Progenitor cell of endocrine pancreas (in vitro differentiated cells): ENCODE measurements around the gene TNRC6B. TPM values are rescaled to one million over a fixed set of nuclear protein-coding genes. Genes with fewer than 3 reads are reported as not detected.
A peak's percentile ranks its signal among the peaks of the same experiment; 100 is the strongest.

ENCODE experiments used
- DNase-seq: peaks from one replicate; pipeline ENCODE4 v3.0.0; 2021; ENCODE audit warnings: low spot score; ENCODE audit not compliant: unreplicated experiment
- H3K27ac Mint-ChIP-seq: 2 replicates; pipeline ENCODE4 v1.8.0; 2021; ENCODE audit warnings: mild to moderate bottlenecking, moderate library complexity, mixed read lengths
- H3K27me3 Mint-ChIP-seq: 2 replicates; pipeline ENCODE4 v1.8.0; 2021; ENCODE audit warnings: mixed read lengths
- H3K36me3 Mint-ChIP-seq: 2 replicates; pipeline ENCODE4 v1.8.0; 2022; ENCODE audit warnings: mixed read lengths; ENCODE audit not compliant: insufficient read depth
- H3K4me1 Mint-ChIP-seq: 2 replicates; pipeline ENCODE4 v1.8.0; 2021; ENCODE audit warnings: low read depth, mixed read lengths
- H3K4me3 Mint-ChIP-seq: 2 replicates; pipeline ENCODE4 v1.8.0; 2021; ENCODE audit warnings: low read depth, mild to moderate bottlenecking, moderate library complexity, mixed read lengths
- H3K9me3 Mint-ChIP-seq: 2 replicates; pipeline ENCODE4 v1.8.0; 2021; ENCODE audit warnings: low read depth, mixed read lengths
- CTCF ChIP-seq: fragments of 200-600 bp; sonication (generic); IDR thresholded peaks from one replicate; pipeline ENCODE4 v1.5.0; 2021; ENCODE audit warnings: antibody characterized with exemption, mild to moderate bottlenecking; ENCODE audit not compliant: unreplicated experiment
- total RNA-seq: library from RNA; stranded (reverse); gene quantifications from 2 replicates; pipeline ENCODE4 v1.2.1, GENCODE V29; 2021

TNRC6B gene
- total RNA-seq, 1 donor from 2014 or later: 73.2 TPM

- H3K4me3 Mint-ChIP-seq: no peak overlapping the region
- peaks cover 39% of the 10 kb centered on the region for H3K36me3 Mint-ChIP-seq
- no peak for TF ChIP-seq CTCF
- DNase-seq: no peak
- H3K27ac Mint-ChIP-seq: no peak overlapping the region
- H3K4me1 Mint-ChIP-seq: peaks cover 15% of the 10 kb centered on the region
- H3K27me3 Mint-ChIP-seq: no peaks in the 10 kb centered on the region
- no peaks in the 10 kb centered on the region for H3K9me3 Mint-ChIP-seq
These were observed 145.2 kb downstream of the TNRC6B start for GRCh38 chr22:40322818-40323447.

- Mint-ChIP-seq H3K9me3 (no peaks in the 10 kb centered on the region), H3K27me3 (no peaks in the 10 kb centered on the region), H3K36me3 (peaks cover 32% of the 10 kb centered on the region), H3K27ac (no peak overlapping the region), H3K4me3 (no peak overlapping the region), H3K4me1 (peaks cover 21% of the 10 kb centered on the region)
- no peak for TF ChIP-seq CTCF
- no peak for DNase-seq
These were observed 146.0 kb downstream of the TNRC6B start for GRCh38 chr22:40323681-40324171.

- no peak overlapping the region for H3K4me3 Mint-ChIP-seq
- no peak for DNase-seq
- H3K27me3 Mint-ChIP-seq: no peaks in the 10 kb centered on the region
- H3K4me1 Mint-ChIP-seq: peaks cover 25% of the 10 kb centered on the region
- peaks cover 30% of the 10 kb centered on the region for H3K36me3 Mint-ChIP-seq
- no peak for TF ChIP-seq CTCF
- H3K9me3 Mint-ChIP-seq: no peaks in the 10 kb centered on the region
- H3K27ac Mint-ChIP-seq: peak overlapping the region; percentile 41
These were observed 147.0 kb downstream of the TNRC6B start for GRCh38 chr22:40324468-40325305.

- no peak for TF ChIP-seq CTCF
- Mint-ChIP-seq H3K27ac (peak overlapping the region; percentile 15), H3K36me3 (peaks cover 30% of the 10 kb centered on the region), H3K4me1 (peaks cover 25% of the 10 kb centered on the region), H3K27me3 (no peaks in the 10 kb centered on the region), H3K9me3 (no peaks in the 10 kb centered on the region), H3K4me3 (no peak overlapping the region)
- DNase-seq: no peak
These were observed 147.6 kb downstream of the TNRC6B start for GRCh38 chr22:40325315-40325714.

GRCh38 chr22:40326905-40327735 is 149.4 kb downstream of the TNRC6B start:
- no peaks in the 10 kb centered on the region for H3K9me3 Mint-ChIP-seq
- H3K27ac Mint-ChIP-seq: peak overlapping the region; percentile 96
- H3K27me3 Mint-ChIP-seq: no peaks in the 10 kb centered on the region
- TF ChIP-seq CTCF: no peak
- H3K4me1 Mint-ChIP-seq: peaks cover 30% of the 10 kb centered on the region
- peak overlapping the region; percentile 44 for H3K4me3 Mint-ChIP-seq
- H3K36me3 Mint-ChIP-seq: peaks cover 20% of the 10 kb centered on the region
- no peak for DNase-seq
